ENCODE results near the gene DNMT3A. TPM values are rescaled to one million over a fixed set of nuclear protein-coding genes. Genes with fewer than 3 reads are reported as not detected.

The DNMT3A gene
- total RNA-seq, 1 donor from 2014 or later, result 113 TPM

DNA sequence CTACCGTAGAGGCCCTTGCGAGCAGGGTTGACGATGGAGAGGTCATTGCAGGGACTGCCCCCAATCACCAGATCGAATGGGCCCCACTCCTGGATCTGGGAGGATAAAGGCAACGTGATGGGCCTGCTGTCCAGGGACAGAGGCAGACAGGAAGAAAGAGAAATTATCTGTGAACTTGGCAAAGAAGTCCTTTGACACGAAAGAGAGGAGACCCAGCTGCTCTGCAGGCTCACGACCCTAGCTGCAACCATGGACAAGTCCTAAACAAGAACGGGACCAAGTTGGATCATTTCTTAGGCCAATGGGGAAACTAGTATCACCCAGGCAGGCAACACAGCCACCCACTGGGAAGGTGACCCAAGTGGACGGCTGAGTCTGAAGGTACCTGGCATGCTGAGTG lies 101.1 kb downstream of the DNMT3A start:
- Mint-ChIP-seq H3K4me3 (no peak overlapping the region), H3K9me3 (no peaks in the 10 kb centered on the region), H3K4me1 (peaks cover 7% of the 10 kb centered on the region), H3K27me3 (ENCODE audit: low read depth) (no peaks in the 10 kb centered on the region), H3K27ac (ENCODE audit: unreplicated experiment) (no peak overlapping the region), H3K36me3 (ENCODE audit: low read depth) (peaks cover 7% of the 10 kb centered on the region)
- no peak for DNase-seq (ENCODE audit: low read depth, low spot score)
- TF ChIP-seq, protein P1, sequence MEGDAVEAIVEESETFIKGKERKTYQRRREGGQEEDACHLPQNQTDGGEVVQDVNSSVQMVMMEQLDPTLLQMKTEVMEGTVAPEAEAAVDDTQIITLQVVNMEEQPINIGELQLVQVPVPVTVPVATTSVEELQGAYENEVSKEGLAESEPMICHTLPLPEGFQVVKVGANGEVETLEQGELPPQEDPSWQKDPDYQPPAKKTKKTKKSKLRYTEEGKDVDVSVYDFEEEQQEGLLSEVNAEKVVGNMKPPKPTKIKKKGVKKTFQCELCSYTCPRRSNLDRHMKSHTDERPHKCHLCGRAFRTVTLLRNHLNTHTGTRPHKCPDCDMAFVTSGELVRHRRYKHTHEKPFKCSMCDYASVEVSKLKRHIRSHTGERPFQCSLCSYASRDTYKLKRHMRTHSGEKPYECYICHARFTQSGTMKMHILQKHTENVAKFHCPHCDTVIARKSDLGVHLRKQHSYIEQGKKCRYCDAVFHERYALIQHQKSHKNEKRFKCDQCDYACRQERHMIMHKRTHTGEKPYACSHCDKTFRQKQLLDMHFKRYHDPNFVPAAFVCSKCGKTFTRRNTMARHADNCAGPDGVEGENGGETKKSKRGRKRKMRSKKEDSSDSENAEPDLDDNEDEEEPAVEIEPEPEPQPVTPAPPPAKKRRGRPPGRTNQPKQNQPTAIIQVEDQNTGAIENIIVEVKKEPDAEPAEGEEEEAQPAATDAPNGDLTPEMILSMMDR (conservative IDR thresholded peaks at IDR 0.05), result no peak

DNA sequence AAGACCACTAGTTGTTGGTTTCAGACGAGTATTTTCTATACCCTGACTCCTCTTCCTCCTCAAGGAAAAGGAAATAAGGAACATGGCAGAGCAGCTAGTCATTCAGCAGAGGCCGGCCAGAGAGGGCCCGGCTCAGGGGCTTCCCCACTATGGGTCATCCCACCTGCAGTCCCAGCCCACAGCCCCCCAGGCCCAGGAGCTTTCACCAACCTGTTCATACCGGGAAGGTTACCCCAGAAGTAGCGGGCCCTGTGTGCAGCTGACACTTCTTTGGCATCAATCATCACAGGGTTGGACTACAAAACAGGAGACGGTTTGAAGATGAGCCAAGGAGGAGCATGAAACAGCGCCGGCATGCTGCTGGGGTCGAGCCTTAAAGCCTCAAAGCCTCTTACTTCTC lies 102.8 kb downstream of the DNMT3A start:
- no peaks in the 10 kb centered on the region for H3K9me3 Mint-ChIP-seq
- H3K27ac Mint-ChIP-seq (ENCODE audit: unreplicated experiment), result no peak overlapping the region
- H3K27me3 Mint-ChIP-seq (ENCODE audit: low read depth), result no peaks in the 10 kb centered on the region
- no peak overlapping the region for H3K4me3 Mint-ChIP-seq
- DNase-seq (ENCODE audit: low read depth, low spot score), result no peak
- TF ChIP-seq, protein P1 (conservative IDR thresholded peaks at IDR 0.05), result no peak
- H3K36me3 Mint-ChIP-seq (ENCODE audit: low read depth), result peaks cover 12% of the 10 kb centered on the region
- H3K4me1 Mint-ChIP-seq, result peaks cover 21% of the 10 kb centered on the region

DNA sequence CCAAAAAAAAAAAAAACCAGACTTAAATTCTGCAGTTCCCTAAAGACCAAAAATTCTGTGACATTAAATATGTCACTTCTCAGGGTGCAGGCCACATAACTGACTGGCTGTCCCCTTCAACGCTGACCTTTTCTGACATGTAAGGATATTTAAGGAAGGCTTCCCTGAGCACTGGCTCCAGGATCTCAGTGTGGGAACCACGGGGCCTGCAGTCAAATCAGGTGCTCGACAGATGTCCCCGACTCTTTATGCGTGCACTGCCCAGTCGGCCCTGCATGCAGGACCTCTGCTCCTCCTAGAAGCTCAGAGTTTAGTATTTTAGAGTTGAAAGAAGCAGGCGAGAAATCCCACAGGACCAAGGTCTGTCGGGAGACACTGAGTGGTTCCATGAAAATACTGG lies 104.0 kb downstream of the DNMT3A start:
- Mint-ChIP-seq H3K27me3 (ENCODE audit: low read depth) (no peaks in the 10 kb centered on the region), H3K9me3 (no peaks in the 10 kb centered on the region), H3K36me3 (ENCODE audit: low read depth) (peaks cover 12% of the 10 kb centered on the region), H3K4me3 (no peak overlapping the region), H3K4me1 (peaks cover 21% of the 10 kb centered on the region), H3K27ac (ENCODE audit: unreplicated experiment) (no peak overlapping the region)
- DNase-seq (ENCODE audit: low read depth, low spot score), result no peak
- TF ChIP-seq, protein P1 (conservative IDR thresholded peaks at IDR 0.05), result no peak

DNA sequence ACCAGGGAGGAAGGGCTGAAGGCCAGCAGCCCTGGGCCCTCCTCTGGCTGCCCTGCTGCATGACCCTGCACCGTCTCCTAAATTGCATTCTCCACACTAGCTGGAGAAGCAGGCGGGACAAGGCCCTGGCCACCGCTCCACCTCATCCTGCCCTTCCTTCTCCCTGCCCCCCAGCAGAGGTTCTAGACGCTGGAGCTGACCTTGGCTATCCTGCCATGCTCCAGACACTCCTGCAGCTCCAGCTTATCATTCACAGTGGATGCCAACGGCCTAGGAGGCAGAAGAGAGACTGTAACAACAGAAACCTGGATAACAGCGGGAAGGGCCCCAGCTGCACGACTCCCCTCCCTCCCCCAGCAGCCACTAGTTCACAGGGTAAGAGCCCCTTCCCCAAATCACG lies 105.0 kb downstream of the DNMT3A start:
- DNase-seq (ENCODE audit: low read depth, low spot score), result no peak
- no peaks in the 10 kb centered on the region for H3K27me3 Mint-ChIP-seq (ENCODE audit: low read depth)
- peak overlapping the region; percentile 35 for H3K27ac Mint-ChIP-seq (ENCODE audit: unreplicated experiment)
- peaks cover 21% of the 10 kb centered on the region for H3K4me1 Mint-ChIP-seq
- H3K4me3 Mint-ChIP-seq, result no peak overlapping the region
- no peaks in the 10 kb centered on the region for H3K9me3 Mint-ChIP-seq
- TF ChIP-seq, protein P1 (conservative IDR thresholded peaks at IDR 0.05), result no peak
- H3K36me3 Mint-ChIP-seq (ENCODE audit: low read depth), result peaks cover 5% of the 10 kb centered on the region

DNA sequence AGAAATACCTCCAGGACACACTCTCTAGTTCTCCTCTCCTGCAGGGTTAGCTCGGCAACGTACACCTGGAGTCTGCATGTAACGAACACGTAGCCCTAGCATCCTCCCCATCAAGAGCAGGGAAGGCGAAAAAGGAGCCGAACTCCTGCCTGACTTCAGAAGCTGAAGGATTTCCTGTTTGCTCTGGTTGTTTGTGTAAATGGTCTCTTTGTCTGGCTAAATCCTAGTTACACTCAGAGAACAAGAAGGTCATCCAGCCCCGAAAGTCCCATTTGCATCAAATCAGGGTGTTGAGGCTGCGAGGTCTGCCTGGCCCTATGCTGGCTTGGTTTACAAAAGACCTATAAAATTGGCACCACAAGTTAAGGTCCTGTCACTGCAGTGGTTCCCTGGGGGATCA lies 107.0 kb downstream of the DNMT3A start:
- DNase-seq (ENCODE audit: low read depth, low spot score), result no peak
- TF ChIP-seq, protein P1 (conservative IDR thresholded peaks at IDR 0.05), result no peak
- Mint-ChIP-seq H3K4me3 (peak overlapping the region; percentile 19), H3K27ac (ENCODE audit: unreplicated experiment) (peak overlapping the region; percentile 93), H3K27me3 (ENCODE audit: low read depth) (no peaks in the 10 kb centered on the region), H3K36me3 (ENCODE audit: low read depth) (peaks cover 5% of the 10 kb centered on the region), H3K4me1 (peaks cover 23% of the 10 kb centered on the region), H3K9me3 (no peaks in the 10 kb centered on the region)
